Stimulated activated CD4-positive, alpha-beta T cell treated with anti-CD3 and anti-CD28 coated beads, TNF-alpha, amount 100 ng/mL, for 48 hours (primary cell): ENCODE measurements around the gene POU3F2.

Source experiments
- DNase-seq, 3 donors: peaks; one replicate each; pipeline ENCODE4 v3.0.0-alpha.2; 2020; ENCODE audit warnings: low read depth in 3 of 3

Gene POU3F2

DNA sequence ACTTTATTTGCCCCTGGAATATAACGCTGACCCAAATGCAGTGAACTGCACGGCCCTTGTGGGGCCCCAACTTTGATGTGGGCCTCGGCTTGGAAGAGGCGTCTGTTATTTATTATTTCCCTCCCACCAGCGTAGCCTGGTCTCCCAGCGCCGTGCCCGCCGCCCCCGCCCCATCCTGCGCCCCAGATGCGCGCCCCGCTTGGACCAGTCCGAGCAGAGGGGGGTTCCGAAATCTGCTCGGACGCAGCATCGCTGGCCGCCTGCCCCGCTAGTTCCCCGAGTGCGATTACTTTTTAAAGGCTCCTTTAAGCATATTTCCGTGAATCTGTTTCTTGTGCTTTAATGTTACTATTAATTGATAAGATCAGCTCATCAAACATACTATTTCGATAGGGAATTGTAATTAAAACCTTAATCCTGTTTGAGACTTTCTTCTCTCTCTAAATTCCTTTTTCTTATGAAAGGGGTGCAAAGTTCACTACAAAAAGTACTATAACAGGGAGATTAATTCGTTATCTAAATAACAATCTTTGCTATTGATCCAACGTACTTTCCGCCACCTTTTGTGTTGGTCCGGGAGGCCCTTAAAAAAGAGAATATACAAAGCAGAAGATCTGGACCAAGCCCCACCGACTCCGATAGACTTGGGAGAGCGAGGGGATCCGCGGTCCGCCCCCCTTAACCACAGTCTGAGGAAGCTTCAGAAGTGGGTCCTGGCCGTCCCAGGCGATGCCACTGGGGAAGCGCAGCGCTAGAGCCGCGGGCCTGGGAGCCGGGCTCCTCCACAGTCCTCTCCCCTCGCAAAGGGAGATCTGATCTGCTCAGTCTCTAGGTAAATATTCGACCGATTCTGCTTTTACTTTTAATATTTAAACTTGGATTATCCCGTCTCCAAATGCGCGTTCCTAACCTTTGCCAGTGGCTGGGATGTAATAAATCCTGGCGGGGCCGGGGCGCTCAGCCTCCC, 10.2 kb downstream of the POU3F2 start:
- DNase-seq, result no peak

DNA sequence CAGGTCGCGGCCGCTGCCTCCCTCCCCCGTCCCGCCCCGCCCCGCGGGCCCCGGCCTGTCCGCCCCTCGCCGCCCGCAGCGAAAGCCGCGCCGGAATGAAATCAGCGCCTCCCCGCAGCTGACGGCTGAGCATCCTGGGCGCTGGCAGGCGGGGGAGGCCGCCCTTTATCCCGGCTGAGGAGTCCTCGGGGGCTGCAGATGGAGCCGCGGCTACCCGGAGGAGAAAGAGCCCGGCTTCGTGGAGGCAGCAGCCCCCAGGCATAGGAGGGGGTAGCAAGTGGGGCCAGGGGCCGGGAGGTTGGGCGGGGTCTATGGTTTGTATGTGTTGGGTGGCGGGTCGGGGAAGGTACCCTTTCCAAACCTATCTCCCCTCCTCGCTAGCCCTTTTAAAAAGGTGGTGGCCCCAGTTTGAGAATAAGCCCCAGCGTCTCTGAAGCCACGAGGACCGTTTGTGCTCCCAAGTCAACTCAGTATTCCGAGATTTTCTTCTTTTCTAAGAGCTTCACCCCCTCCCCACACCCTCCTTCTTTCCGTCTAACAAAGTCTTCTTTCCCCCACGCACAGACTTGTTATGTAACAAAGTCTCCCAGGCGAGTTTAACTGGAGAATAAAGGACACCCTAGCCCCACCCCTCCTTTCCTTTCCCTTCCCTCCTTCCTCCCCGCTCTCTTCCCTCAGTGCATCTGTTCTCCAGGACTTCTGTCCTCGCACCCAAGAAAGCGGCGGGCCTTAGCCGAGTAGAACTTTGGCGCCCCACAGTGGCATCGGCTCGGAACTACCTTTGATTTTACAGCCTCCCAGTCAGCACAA, 11.0 kb downstream of the POU3F2 start:
- peak in 2 of 3 donors; percentile 36 to 60 for DNase-seq

- no peak for DNase-seq
These were observed 11.6 kb downstream of the POU3F2 start for GRCh38 chr6:98846021-98846380.

DNA sequence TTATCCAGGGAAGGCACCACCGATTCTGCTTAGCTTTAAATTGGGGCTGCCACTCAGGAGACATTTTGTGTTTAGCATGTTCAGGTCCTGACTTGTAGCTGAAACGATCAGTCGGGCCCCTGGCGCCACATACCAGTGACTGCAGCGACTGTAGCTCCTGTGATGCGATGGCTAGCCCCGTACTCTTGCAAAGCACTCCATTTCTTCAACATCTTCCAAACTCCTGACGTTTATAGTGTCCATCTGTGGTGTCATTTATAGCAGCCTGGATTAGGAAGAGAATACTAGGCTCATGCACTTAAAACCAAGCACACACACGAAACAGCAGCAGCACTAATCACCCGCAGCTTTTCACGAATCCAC, 13.0 kb downstream of the POU3F2 start:
- DNase-seq, result no peak

DNA sequence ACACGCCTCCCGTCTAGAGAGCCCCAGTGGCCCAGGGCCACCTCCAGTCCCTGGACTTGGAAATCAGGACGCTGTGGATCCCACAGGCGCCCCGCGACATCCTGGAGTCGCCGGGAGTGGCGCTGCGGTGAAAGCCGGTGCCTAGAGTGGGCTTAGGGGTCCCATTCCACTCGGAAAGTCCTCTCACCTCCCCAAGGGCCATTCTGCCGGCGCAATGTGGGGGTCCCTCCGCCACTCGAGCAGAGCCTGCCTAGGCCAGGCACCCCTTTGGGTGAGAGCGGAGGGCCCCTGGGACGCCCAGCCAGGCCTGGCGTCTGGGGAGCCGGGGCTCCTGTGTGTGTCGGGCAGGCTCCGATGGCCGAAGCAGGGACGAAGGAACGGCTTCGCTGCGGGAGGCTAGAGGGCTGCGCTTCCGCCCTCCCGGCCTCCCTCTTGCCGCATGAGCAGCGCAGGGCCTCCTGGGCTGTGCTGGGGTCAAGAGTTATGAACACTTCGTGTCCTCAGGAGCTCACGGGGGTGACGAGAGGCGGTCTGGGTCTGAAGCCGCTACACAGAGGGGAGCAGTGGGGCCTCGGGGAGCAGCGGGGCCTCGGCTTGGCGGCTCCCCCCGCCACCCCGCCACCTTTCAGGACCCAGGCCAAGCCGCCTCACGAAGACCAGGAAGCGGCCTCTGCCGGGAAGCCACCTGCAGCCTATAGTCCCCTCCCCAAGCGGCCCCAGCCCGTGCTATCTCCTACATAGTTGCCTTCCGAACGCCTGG, 13.6 kb downstream of the POU3F2 start:
- no peak for DNase-seq

GRCh38 chr6:98848539-98849242, 14.3 kb downstream of the POU3F2 start:
- DNase-seq, result no peak

- no peak for DNase-seq
These were observed 30.1 kb downstream of the POU3F2 start for GRCh38 chr6:98864497-98864896.

DNA sequence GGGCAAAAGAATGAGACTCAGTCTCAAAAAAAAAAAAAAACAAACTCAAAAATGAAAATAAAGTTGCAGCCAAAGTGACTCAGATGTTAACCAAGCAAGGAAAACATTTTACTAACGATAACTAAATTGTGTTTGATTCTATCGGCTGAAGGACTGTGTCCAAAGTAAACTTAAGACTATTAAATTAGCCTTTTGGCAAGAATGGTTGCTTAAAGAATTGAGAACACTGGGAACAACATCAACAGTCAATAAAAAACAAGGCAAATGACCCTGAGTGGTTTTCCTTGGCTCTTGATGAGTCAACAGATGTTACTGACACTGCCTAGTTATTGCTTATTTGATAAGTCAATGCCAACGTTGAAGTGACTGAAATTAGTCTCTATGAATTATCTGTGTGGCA, 36.7 kb downstream of the POU3F2 start:
- no peak for DNase-seq

GRCh38 chr6:98871821-98872220, 37.4 kb downstream of the POU3F2 start:
- DNase-seq, result no peak

GRCh38 chr6:98875375-98875774, 41.0 kb downstream of the POU3F2 start:
- DNase-seq, result no peak

GRCh38 chr6:98877250-98877649, 42.9 kb downstream of the POU3F2 start:
- DNase-seq, result no peak

GRCh38 chr6:98880486-98880885, 46.1 kb downstream of the POU3F2 start:
- DNase-seq, result no peak

DNA sequence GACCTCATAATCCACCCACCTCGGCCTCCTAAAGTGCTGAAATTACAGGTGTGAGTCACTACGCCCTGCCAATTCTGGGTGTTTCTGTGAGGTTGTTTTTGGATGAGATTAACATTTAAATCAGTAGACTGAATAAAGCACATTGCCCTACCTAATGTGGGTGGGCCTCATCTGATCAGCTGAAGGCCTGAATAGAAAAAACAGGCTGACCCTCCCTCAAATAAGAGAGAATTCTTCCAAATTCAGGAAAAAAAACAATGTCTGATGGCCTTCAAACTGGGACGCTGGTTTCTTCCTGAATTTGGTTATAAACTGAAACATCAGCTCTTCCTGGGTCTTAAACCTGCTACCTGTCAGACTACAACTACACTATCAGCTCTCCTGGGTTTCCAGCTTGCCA, 51.0 kb downstream of the POU3F2 start:
- DNase-seq, result no peak

GRCh38 chr6:98887650-98888049, 53.3 kb downstream of the POU3F2 start:
- no peak for DNase-seq
